DMS53 treated with DMSO at 0.1 percent for 48 hours (cell line): ENCODE results near the gene NCAPD2.
"Not testable (repeated sequence)": the region's sequence is repeated elsewhere in the genome, so short reads cannot be mapped to it uniquely, and the experiment has no call there.

ENCODE experiments used
- DNase-seq: peaks from one replicate; lab custom pipeline; 2025; ENCODE audit not compliant: unreplicated experiment; lab: John Stamatoyannopoulos, UW

Gene NCAPD2

GRCh38 chr12:6546016-6546415 is 52.1 kb downstream of the NCAPD2 start:
- DNase-seq, result no peak

- no peak for DNase-seq
Measured at GRCh38 chr12:6547566-6547965, 53.7 kb downstream of the NCAPD2 start.

- no peak for DNase-seq
Measured at GRCh38 chr12:6547987-6548386, 54.1 kb downstream of the NCAPD2 start.

GRCh38 chr12:6548556-6548955 is 54.7 kb downstream of the NCAPD2 start:
- no peak for DNase-seq

- no peak for DNase-seq
Measured at GRCh38 chr12:6548966-6549683, 55.2 kb downstream of the NCAPD2 start.

- no peak for DNase-seq
Measured at GRCh38 chr12:6549684-6550151, 55.8 kb downstream of the NCAPD2 start.

DNA sequence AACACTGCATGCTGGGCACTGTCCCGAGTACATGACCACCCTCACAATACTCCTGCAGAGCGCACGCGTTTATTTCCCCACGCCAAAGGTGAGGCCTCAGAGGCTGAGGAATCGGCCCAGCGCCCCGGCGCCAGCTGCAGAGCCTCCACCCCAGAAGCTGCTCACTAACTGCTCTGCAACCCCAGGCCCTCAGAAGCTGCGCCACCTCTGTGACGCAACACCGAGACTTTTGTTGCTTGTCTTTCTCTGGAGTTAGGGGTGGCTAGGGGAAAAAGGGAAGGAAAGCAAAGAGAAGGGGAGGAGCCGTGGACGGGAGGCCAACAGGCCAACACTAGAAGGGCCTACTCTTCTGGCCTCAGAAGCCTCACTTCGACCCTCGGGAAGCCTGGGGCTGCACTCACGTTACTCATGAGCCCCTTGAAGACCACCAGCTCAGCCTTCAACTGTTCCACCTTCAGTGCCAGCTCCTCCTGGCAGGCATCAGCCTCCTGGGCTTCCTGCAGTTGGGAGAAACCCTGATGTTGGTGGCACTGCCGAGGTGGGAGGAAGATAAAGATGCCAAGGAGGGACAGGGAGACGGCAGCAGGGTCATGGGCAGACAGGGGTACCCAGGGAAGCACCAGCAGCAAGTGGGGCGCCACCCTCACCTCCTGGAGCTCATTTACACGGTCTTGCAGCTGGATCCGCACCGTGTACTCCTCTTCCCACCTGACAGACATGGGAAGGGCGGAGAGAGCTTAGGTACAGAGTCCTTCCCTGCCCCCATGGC is 56.6 kb downstream of the NCAPD2 start:
- no peak for DNase-seq

DNA sequence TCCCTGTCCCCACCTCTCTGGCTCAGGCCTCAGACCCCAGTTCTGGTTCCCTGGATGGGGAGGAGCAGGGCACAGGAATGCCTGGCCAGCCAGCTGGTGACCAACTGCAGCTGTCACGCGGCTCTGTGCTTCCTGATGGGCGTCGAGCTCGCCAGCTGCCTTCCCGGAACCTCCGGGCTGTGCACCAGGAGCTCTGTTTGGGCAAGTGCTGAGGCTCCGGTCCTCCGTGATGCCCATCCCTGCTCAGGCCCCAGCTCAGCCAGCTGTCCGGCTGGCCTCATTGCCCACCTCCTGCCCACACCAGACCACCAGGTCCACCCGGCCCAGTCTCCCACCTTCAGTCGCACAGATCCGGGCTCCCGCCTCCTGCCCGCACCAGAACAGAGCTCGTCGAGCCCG is 57.2 kb downstream of the NCAPD2 start:
- DNase-seq, result no peak

DNA sequence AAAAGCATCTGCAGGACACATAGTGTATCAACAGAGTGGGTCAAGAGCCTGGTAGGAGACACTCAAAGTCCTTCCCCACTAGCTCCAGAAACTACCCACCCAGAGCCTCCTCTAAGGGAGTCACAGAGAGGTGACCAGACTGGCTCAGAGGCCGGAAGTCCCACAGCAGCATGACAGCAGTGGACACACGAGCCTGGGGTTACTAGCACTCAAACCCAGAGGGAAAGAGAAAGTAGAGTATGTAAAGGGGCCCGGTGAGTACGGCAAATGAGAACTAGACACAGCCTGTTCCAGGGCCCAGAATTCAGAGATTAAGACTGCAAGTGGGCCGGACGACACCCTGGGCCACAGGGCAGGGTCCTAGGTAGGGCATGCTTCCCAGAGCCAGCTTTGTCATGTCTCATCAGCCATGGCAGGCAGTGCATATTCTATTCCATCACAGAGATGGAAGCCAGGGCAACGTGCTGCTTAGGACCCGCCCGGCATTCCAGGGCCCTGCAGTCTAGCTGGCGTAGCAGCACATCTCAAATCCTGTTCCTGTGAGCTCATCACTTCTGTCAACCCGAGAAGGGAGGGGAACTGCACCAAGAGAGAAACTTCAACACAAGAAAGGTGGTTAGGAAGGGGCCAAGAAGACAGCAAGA is 57.7 kb downstream of the NCAPD2 start:
- DNase-seq, result no peak

DNA sequence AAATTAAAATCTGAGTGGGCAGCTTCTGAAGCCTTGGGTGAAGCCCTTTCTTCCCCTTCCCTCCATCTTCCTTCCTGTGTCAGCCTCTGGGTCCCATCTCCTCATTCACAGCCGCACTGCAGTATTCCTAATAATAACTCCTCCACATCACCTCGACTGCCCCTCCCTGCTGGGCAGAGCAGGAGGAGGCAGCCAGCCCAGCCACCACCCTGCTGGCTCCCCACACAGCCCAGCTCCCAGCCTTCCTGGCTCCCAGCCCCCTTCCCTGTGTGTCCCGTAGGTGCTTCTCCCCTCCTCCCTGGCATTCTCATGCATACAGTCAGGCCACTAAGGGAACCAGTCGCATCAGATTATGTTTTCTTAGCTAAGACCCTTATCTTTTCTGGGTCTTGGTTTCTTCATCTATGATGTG is 58.2 kb downstream of the NCAPD2 start:
- no peak for DNase-seq

DNA sequence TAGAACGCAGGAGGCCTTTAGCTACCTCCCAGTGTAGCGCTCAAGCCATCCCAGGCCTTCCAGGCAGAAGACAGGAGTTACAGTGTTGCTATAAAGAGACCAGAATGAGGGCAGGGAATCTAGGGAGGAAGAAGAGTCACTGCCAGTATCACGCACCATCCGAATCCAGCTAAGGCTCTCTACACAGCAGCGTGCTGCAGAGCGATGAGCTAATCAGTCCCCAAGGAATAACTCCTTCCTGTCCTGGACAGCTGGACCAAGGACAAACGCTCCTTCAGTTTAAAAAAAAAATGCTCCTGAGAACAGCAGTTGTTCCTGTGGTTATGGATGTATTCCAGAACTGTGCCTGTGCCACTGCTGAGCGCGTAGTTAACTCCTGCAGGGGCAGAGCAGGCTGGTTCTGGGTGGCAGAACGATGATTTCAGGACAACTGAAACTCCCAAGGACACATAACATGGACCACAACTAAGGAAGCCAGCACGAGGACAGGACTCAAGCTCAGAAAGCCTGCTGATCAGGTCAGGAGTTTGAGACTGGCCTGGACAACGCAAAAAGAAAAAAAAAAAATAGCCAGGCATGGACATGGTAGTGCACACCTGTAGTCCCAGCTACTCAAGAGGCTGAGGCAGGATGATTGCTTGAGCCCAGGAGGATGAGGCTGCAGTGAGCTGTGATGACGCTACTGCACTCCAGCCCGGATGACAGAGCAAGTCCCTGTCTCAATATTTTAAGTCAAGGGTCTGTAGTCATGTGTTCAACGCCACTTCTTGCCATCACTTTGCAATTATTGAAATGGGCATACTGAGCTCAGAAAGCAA is 59.4 kb downstream of the NCAPD2 start:
- DNase-seq, result no peak

GRCh38 chr12:6554168-6555017 is 60.5 kb downstream of the NCAPD2 start:
- peak; percentile 20 for DNase-seq

DNA sequence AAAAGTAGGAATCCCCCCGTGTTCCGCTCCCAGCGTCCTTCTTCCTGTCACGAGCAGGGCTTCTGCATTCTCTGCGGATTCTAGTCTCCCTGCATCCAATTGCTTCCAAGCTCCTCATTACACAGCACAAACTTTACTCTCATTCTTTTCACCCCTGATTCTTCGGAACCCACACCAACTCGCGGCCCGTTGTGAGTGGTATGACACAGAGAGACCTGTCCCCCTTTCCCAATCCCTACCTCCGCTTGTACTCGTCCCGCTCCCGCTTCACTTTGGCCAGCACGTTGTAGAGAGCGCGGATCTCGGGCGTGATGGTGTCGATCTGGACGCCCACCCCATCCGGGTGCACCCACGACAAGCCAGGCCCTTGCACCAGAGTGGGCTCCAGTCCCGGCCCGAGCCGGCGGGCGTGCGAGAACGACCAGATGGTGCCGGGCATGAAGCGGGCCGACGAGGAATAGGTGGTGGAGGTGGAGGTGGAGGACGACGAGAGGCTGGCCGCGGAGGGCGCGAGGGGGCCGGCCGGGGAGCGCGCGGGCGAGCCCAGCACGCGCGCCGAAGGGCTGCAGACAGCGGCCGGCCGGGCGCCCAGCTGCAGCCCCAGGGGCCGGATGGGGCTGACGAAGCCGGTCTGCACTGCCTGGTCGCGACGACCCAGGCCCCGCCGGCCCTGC is 61.3 kb downstream of the NCAPD2 start:
- no peak for DNase-seq

DNA sequence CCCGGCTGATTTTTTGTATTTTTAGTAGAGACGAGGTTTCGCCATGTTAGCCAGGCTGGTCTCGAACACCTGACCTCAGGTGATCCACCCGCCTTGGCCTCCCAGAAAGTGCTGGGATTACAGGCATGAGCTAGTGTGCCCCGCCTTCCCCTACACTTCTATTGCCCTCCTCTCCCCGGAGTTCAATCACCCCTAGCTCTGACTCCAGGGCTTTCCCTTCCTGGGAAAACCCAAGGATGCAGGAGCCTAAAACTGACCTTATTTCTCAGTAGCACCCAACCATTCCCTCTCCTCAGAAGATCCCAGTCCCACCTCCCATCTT is 62.6 kb downstream of the NCAPD2 start:
- DNase-seq, result not testable (repeated sequence)

DNA sequence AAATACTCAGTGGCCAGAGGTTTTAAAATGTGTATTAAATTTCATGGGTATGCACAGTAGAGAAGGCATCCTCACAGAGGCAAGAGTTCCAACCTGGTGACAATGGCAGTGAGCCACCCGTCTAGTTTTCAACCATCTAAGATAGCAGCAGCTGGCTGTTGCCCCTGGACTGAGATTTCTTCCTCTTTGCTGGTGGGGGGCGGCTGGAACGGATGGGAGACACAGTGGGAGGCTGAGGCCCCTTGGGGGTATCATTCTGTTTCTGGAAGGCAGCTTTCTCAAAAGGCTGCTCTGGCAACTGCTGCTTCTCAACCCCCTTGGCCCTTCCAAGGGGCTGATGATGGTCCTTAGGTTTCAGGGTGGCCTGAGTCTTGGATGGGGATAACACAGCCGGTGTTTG is 63.0 kb downstream of the NCAPD2 start:
- no peak for DNase-seq

DNA sequence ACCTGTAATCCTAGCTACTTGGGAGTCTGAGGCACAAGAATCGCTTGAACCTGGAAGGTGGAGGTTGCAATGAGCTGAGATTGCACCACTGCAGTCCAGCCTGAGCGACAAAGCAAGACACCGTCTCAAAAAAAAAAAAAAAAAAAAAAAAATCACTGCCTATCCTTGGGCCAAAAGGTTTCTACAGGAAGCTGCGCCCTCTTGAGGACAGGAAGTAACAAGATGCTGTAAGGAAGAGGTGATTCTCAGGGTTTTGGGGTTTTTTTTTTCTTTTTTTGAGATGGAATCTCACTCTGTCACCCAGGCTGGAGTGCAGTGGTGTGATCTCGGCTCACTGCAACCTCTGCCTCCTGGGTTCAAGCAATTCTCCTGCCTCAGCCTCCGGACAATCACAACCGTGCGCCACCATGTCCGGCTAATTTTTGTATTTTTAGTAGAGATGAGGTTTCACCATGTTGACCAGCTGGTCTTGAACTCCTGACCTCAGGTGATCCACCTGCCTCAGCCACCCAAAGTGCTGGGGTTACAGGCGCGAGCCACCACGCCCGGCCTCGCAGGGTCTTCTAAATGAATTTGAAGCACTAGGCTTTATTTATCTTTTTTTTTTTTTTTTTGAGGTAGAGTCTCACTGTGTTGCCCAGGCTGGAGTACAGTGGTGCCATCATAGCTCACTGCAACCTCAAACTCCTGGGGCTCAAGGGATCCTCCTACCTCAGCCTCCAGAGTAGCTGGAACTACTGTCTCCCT is 64.3 kb downstream of the NCAPD2 start:
- DNase-seq, result peak; percentile 42

DNA sequence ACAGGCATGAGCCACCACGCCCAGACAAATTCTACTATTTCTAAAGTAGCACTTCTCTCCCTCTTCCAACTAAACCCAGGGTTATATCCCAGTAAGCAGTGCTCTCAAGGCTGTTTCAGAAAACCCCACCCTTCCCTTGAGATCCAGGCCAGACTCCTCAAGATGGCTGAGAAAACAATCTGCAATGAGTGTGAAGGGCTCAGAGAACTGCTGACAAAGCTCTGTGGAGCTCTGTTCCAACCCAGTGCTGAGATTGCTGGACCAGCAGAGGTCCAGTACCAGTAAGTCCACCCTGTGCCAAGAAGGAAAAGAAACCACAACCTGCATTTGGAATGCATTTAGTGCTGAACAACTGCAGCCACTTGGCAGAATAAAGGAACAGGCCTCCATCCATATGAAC is 65.6 kb downstream of the NCAPD2 start:
- no peak for DNase-seq

GRCh38 chr12:6560501-6561205 is 66.8 kb downstream of the NCAPD2 start:
- no peak for DNase-seq
